Measurements from ENCODE around the gene SLC1A7. TPM values are rescaled to one million over a fixed set of nuclear protein-coding genes. Genes with fewer than 3 reads are reported as not detected.

Gene SLC1A7
- total and polyA plus RNA-seq, 4 donors: 0.21 to 0.67 (median 0.43) TPM

- 89% methylated on average over 1 of the region's 1 CpG for WGBS
- no peaks in the 10 kb centered on the region for H3K27me3 ChIP-seq (ENCODE audit: control insufficient read depth in 4 of 4, insufficient read depth in 4 of 4, low read length in 3 of 4)
- H3K4me3 ChIP-seq (ENCODE audit: low read depth in 1 of 3, low read length in 3 of 3): no peak overlapping the region
- no peak overlapping the region for H3K9ac ChIP-seq (ENCODE audit: low read depth in 1 of 2, low read length in 2 of 2)
- no peak for DNase-seq (ENCODE audit: low spot score)
- no peaks in the 10 kb centered on the region for H3K36me3 ChIP-seq (ENCODE audit: control insufficient read depth in 4 of 4, insufficient read depth in 3 of 4, low read depth in 1 of 4, low read length in 3 of 4)
- peaks cover 0 to 6% (median 2%) of the 10 kb centered on the region in 4 donors for H3K4me1 ChIP-seq (ENCODE audit: control insufficient read depth in 4 of 4, insufficient read depth in 4 of 4, low read length in 3 of 4)
- no peaks in the 10 kb centered on the region for H3K9me3 ChIP-seq (ENCODE audit: control insufficient read depth in 4 of 4, low read length in 3 of 4)
- no peak for TF ChIP-seq MAX (IDR thresholded peaks at IDR 0.05)
- H3K27ac ChIP-seq (ENCODE audit: low read depth in 1 of 2, low read length in 2 of 2): no peak overlapping the region
These were observed 13.1 kb upstream of the SLC1A7 start for GRCh38 chr1:53155534-53155933.

- H3K4me3 ChIP-seq (ENCODE audit: low read depth in 1 of 3, low read length in 3 of 3): no peak overlapping the region
- H3K9ac ChIP-seq (ENCODE audit: low read depth in 1 of 2, low read length in 2 of 2): no peak overlapping the region
- TF ChIP-seq HNF4G (IDR thresholded peaks at IDR 0.05): no peak
- TF ChIP-seq GABPA (IDR thresholded peaks at IDR 0.05 in 1 of 2, conservative IDR thresholded peaks at IDR 0.05 in 1 of 2): no peak
- TF ChIP-seq CTCF (IDR thresholded peaks at IDR 0.05; ENCODE audit: low read depth, low read length, missing input control): no peak
- no peaks in the 10 kb centered on the region for H3K36me3 ChIP-seq (ENCODE audit: control insufficient read depth in 4 of 4, insufficient read depth in 3 of 4, low read depth in 1 of 4, low read length in 3 of 4)
- H3K27ac ChIP-seq (ENCODE audit: low read depth in 1 of 2, low read length in 2 of 2): no peak overlapping the region
- peaks cover 0 to 6% (median 2%) of the 10 kb centered on the region in 4 donors for H3K4me1 ChIP-seq (ENCODE audit: control insufficient read depth in 4 of 4, insufficient read depth in 4 of 4, low read length in 3 of 4)
- H3K27me3 ChIP-seq (ENCODE audit: control insufficient read depth in 4 of 4, insufficient read depth in 4 of 4, low read length in 3 of 4): no peaks in the 10 kb centered on the region
- DNase-seq (ENCODE audit: low spot score): no peak
- 95% methylated on average over 8 of the region's 8 CpGs for WGBS
- no peaks in the 10 kb centered on the region for H3K9me3 ChIP-seq (ENCODE audit: control insufficient read depth in 4 of 4, low read length in 3 of 4)
These were observed 12.5 kb upstream of the SLC1A7 start for GRCh38 chr1:53154859-53155438.

- Histone ChIP-seq H3K27me3 (ENCODE audit: control insufficient read depth in 4 of 4, insufficient read depth in 4 of 4, low read length in 3 of 4) (no peaks in the 10 kb centered on the region), H3K4me3 (ENCODE audit: low read depth in 1 of 3, low read length in 3 of 3) (no peak overlapping the region), H3K27ac (ENCODE audit: low read depth in 1 of 2, low read length in 2 of 2) (no peak overlapping the region), H3K4me1 (ENCODE audit: control insufficient read depth in 4 of 4, insufficient read depth in 4 of 4, low read length in 3 of 4) (peaks cover 0 to 2% (median 0%) of the 10 kb centered on the region in 4 donors), H3K9ac (ENCODE audit: low read depth in 1 of 2, low read length in 2 of 2) (no peak overlapping the region), H3K36me3 (ENCODE audit: control insufficient read depth in 4 of 4, insufficient read depth in 3 of 4, low read depth in 1 of 4, low read length in 3 of 4) (no peaks in the 10 kb centered on the region), H3K9me3 (ENCODE audit: control insufficient read depth in 4 of 4, low read length in 3 of 4) (no peaks in the 10 kb centered on the region)
- TF ChIP-seq CTCF (IDR thresholded peaks at IDR 0.05; ENCODE audit: low read depth, low read length, missing input control): no peak
- no peak for TF ChIP-seq FOXA1 (IDR thresholded peaks at IDR 0.05)
- no peak for TF ChIP-seq HNF4A (conservative IDR thresholded peaks at IDR 0.05)
- no peak for TF ChIP-seq FOXA2 (IDR thresholded peaks at IDR 0.05)
- TF ChIP-seq NR2F2 (IDR thresholded peaks at IDR 0.05): no peak
- no peak for TF ChIP-seq JUND (IDR thresholded peaks at IDR 0.05)
- TF ChIP-seq REST (IDR thresholded peaks at IDR 0.05): no peak
- no peak for TF ChIP-seq RXRA (IDR thresholded peaks at IDR 0.05)
- no peak for TF ChIP-seq TAF1 (conservative IDR thresholded peaks at IDR 0.05)
- TF ChIP-seq ATF3 (IDR thresholded peaks at IDR 0.05): no peak
- no peak for TF ChIP-seq ZBTB33 (IDR thresholded peaks at IDR 0.05)
- no peak for TF ChIP-seq RAD21 (IDR thresholded peaks at IDR 0.05)
- WGBS: 50% methylated on average over 3 of the region's 3 CpGs
- no peak for DNase-seq (ENCODE audit: low spot score)
These were observed 11.3 kb upstream of the SLC1A7 start for GRCh38 chr1:53153752-53154151.
